ENCODE results near the gene DLG4.

The DLG4 gene

DNA sequence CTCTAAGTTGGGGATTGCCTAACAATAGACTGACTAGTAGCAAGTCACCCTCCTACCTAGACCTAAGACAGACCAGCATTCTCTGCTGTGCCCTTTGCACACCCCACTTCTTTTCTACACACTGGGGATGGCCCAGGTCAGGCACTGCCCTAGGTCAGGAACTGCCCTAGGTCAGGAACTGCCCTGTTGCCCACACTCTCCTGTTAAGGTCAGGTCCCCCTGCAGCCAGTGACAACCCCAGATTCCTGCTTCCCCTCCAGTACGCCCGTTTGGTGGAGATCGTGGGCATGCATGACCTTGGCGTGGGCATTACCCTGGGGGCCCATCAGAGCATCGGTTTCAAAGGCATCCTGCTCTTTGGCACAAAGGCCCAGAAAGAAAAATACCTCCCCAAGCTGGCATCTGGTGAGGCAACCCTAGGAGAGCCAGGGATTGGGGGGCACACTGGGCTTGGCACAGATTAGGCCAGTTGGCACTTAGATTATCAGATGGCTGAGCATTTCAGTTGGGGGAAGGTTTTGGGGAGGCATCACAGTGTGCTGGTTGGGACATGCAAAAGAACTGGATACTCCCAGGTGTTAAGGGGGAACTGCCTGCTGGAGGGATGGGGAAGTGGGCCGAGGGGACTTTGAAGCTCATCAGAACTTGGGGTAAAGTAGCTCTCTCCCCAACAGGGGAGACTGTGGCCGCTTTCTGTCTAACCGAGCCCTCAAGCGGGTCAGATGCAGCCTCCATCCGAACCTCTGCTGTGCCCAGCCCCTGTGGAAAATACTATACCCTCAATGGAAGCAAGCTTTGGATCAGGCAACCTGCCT is 1.8 kb upstream of the DLG4 start:
- ChIA-PET CTCF (interaction anchor here (0.5 to 1.1 kb wide), 5 partner anchors 17 to 115 kb away, joined by 3 to 4 read pairs (median 3); partner anchors contain the start of gene ACAP1), POLR2A (ENCODE audit: low non-redundant PET) (interaction anchor here (1.0 to 1.7 kb wide), 3 partner anchors 11 to 20 kb away, joined by 3 to 6 read pairs (median 6); no protein-coding TSS in a partner anchor)
- TF ChIP-seq, protein P1, sequence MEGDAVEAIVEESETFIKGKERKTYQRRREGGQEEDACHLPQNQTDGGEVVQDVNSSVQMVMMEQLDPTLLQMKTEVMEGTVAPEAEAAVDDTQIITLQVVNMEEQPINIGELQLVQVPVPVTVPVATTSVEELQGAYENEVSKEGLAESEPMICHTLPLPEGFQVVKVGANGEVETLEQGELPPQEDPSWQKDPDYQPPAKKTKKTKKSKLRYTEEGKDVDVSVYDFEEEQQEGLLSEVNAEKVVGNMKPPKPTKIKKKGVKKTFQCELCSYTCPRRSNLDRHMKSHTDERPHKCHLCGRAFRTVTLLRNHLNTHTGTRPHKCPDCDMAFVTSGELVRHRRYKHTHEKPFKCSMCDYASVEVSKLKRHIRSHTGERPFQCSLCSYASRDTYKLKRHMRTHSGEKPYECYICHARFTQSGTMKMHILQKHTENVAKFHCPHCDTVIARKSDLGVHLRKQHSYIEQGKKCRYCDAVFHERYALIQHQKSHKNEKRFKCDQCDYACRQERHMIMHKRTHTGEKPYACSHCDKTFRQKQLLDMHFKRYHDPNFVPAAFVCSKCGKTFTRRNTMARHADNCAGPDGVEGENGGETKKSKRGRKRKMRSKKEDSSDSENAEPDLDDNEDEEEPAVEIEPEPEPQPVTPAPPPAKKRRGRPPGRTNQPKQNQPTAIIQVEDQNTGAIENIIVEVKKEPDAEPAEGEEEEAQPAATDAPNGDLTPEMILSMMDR (conservative IDR thresholded peaks at IDR 0.05; ENCODE audit: low read depth) = no peak
- no peak for DNase-seq (ENCODE audit: low spot score)
- H3K27ac ChIP-seq = peak overlapping the region; percentile 99

DNA sequence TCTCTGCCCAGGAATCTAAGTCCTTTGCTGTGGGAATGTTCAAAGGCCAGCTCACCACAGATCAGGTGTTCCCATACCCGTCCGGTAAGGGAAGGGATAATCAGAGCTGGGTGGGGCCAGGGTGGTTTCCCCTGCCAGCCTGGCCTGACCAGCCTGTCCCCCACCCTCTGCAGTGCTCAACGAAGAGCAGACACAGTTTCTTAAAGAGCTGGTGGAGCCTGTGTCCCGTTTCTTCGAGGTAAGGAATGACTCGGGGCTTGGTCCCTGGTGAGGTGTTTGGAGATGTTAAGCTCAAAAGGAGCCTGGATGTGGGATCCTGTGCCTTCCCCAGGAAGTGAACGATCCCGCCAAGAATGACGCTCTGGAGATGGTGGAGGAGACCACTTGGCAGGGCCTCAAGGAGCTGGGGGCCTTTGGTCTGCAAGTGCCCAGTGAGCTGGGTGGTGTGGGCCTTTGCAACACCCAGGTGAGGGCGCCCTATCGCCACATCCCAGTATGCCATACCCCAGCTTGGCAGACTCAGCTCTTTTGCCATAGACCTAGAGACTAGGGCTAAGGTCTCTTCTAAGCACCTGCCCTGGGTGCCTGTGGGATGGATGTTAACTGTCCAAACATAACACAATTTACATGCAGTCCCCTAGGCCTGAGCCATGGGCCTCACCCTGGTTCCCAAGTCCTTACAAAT is 1.1 kb upstream of the DLG4 start:
- CTCF ChIA-PET = interaction anchor here (0.5 to 1.1 kb wide), 6 partner anchors 11 to 168 kb away, joined by 3 to 8 read pairs (median 4); partner anchors contain the start of gene ACAP1
- H3K27ac ChIP-seq = peak overlapping the region; percentile 99
- peak; percentile 75 for DNase-seq (ENCODE audit: low spot score)
- POLR2A ChIA-PET (ENCODE audit: low non-redundant PET) = interaction anchor here (0.8 to 1.7 kb wide), 4 partner anchors 12 to 235 kb away, joined by 3 to 6 read pairs (median 4); no protein-coding TSS in a partner anchor
- TF ChIP-seq, protein P1 (conservative IDR thresholded peaks at IDR 0.05; ENCODE audit: low read depth) = peak; percentile 43

DNA sequence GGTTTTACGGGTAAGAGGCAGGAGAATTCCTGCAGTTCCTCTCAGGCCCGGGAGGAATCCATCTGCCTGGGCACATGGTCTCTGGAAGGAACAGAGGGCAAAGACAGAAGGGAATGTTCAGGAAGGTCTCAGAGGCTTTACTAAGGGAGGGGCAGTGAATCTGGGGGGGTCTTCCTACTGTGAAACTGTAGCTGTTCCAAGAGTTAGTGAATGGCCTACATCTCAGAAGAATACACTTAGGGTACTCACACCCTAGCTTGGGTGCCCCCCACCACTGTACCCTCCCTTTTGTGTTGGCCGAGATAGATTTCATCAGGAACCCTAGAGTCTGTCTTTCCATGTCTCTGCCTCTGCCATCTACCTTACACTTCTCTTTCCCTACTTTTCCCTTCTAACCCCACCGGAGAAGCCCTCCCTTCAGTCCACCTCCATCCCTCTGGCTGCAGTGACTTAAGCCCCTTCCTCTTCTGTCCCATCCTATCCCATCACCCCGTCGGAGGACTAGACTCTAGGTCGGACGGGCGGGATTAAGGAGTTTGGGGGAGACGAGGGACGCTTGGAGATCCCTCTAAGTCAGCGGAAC is 316 bp downstream of the DLG4 start:
- ChIA-PET POLR2A (ENCODE audit: low non-redundant PET) (no interaction called here), CTCF (interaction anchor here (0.6 to 1.7 kb wide), 3 partner anchors 156 to 174 kb away, joined by 3 to 5 read pairs (median 4); no protein-coding TSS in a partner anchor)
- TF ChIP-seq, protein P1 (conservative IDR thresholded peaks at IDR 0.05; ENCODE audit: low read depth) = no peak
- peak overlapping the region; percentile 99 for H3K27ac ChIP-seq
- no peak for DNase-seq (ENCODE audit: low spot score)

DNA sequence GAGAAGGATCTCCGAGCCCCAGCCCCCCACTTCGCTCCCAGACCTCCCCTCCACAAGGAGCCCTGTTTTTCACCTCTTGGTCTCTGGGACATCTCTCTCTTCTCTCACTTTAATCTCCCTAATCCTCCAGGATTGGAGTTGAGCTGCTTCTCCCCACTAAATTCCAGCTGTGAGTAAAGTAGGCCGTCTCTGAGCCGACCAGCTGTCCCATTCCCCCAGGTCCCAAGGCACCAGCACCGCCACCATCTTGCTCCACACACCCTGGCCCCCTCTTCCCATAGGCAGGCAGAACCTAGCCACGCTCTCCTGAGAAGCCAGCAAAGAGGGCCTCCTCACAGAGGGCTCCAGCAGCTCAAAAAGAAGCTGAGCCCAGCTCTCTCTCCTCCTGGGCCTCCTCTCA is 878 bp downstream of the DLG4 start:
- POLR2A ChIA-PET (ENCODE audit: low non-redundant PET) = no interaction called here
- CTCF ChIA-PET = interaction anchor here (0.6 to 1.7 kb wide), 2 partner anchors 156 to 173 kb away, joined by 4 to 5 read pairs; no protein-coding TSS in a partner anchor
- DNase-seq (ENCODE audit: low spot score) = no peak
- H3K27ac ChIP-seq = peak overlapping the region; percentile 99
- TF ChIP-seq, protein P1 (conservative IDR thresholded peaks at IDR 0.05; ENCODE audit: low read depth) = no peak

DNA sequence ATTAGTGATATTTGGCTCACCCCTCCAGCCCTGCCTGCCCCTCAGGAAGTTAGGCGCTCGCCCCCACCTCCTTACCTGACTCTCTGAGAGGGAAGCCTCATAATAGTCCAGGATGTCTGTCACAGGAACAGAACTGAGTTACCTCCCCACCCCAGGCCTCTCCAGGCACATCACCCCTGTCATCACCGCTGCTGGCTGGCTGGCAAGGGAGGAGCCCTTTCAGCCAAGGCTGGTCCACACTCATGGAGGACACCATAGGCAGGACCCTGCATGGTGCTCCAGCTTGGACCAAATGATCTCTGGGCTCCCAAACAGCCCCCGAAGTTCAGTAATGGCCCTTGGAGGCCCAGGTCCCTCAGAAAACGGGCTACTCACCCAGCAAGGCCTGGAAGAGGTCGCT is 1.5 kb downstream of the DLG4 start:
- CTCF ChIA-PET = no interaction called here
- TF ChIP-seq, protein P1 (conservative IDR thresholded peaks at IDR 0.05; ENCODE audit: low read depth) = no peak

More for the DNA sequence above, 1.5 kb downstream of the DLG4 start:
- H3K27ac ChIP-seq = peak overlapping the region; percentile 99
- POLR2A ChIA-PET (ENCODE audit: low non-redundant PET) = no interaction called here
- DNase-seq (ENCODE audit: low spot score) = no peak

All from RWPE1 (cell line).